Small intestine (tissue), 7 donors: ENCODE data around the gene SPATA33. TPM values are rescaled to one million over a fixed set of nuclear protein-coding genes. Genes with fewer than 3 reads are reported as not detected.

Experiments used
- DNase-seq, 2 donors: peaks; one replicate each; pipeline versions ENCODE4 v3.0.0 to v3.0.0-alpha.2; 2013
- FAIRE-seq: peaks from 2 replicates; lab custom pipeline; 2012; peaks lifted over from hg19 to GRCh38; lab: Jason Lieb, UNC
- H3K27ac ChIP-seq, 3 donors: one replicate each; pipeline ENCODE4 v1.5.1; 2013; ENCODE audit warnings: low read length in 2 of 3, mild to moderate bottlenecking in 2 of 3, control low read depth in 1 of 3, inconsistent platforms in 1 of 3, low read depth in 1 of 3, moderate library complexity in 1 of 3
- H3K27me3 ChIP-seq, 3 donors: one replicate each; pipeline ENCODE4 v1.6.1; 2013; ENCODE audit warnings: low read length in 3 of 3, inconsistent platforms in 1 of 3; ENCODE audit not compliant: control insufficient read depth in 3 of 3, insufficient read depth in 3 of 3
- H3K36me3 ChIP-seq, 3 donors: one replicate each; pipeline ENCODE4 v1.6.1; 2013; ENCODE audit warnings: low read length in 3 of 3, inconsistent platforms in 1 of 3, low read depth in 1 of 3, mild to moderate bottlenecking in 1 of 3, moderate library complexity in 1 of 3; ENCODE audit not compliant: control insufficient read depth in 3 of 3, insufficient read depth in 2 of 3
- H3K4me1 ChIP-seq, 3 donors: one replicate each; pipeline ENCODE4 v1.6.1; 2013; ENCODE audit warnings: low read length in 2 of 3, inconsistent platforms in 1 of 3, low read depth in 1 of 3, mild to moderate bottlenecking in 1 of 3, moderate library complexity in 1 of 3; ENCODE audit not compliant: control insufficient read depth in 3 of 3, insufficient read depth in 2 of 3
- H3K4me3 ChIP-seq, 3 donors: one replicate each; pipeline ENCODE4 v1.5.1; 2013; ENCODE audit warnings: low read length in 3 of 3, control low read depth in 1 of 3, inconsistent platforms in 1 of 3, low read depth in 1 of 3, mild to moderate bottlenecking in 1 of 3, moderate library complexity in 1 of 3
- H3K9me3 ChIP-seq, 2 donors: one replicate each; pipeline ENCODE4 v1.6.1; 2013; ENCODE audit warnings: low read depth in 1 of 2, low read length in 1 of 2; ENCODE audit not compliant: control insufficient read depth in 2 of 2, insufficient read depth in 1 of 2
- WGBS, 3 donors: extraction: QIAGEN DNeasy Blood & Tissue Kit; methylation state at CpG; one replicate each; pipeline ENCODE4 v1.1.7; 2013; 5-methylcytosine and 5-hydroxymethylcytosine counted together
- polyA plus RNA-seq, 4 donors: library from polyadenylated mRNA; stranded (reverse) in 3 of 4; unstranded in 1 of 4; fragments of 200-250 nt in 3 of 4; fragments of 120-200 nt in 1 of 4; gene quantifications; one replicate each; pipeline versions ENCODE4 v1.2.1 to v1.2.3, GENCODE V29; 2013
- donor health status: healthy with polysubstance abuse.
- donor health status: control.
- donor health status: control.
- donor health status: Bipolar disorder and iron deficiency.
- donor health status: healthy.

SPATA33 gene
- polyA plus RNA-seq, 4 donors: 6.5 to 17.0 (median 8.1) TPM

- Histone ChIP-seq H3K27ac (no peak overlapping the region), H3K36me3 (peaks cover 0 to 39% (median 0%) of the 10 kb centered on the region in 3 donors), H3K9me3 (no peaks in the 10 kb centered on the region), H3K4me1 (peaks cover 0 to 23% (median 4%) of the 10 kb centered on the region in 3 donors), H3K27me3 (peaks cover 0 to 3% (median 0%) of the 10 kb centered on the region in 3 donors), H3K4me3 (no peak overlapping the region)
- FAIRE-seq (no peak), DNase-seq (no peak)
- WGBS, 3 donors: 86 to 89% (median 88%) methylated on average over 25 to 29 of the region's 29 CpGs
Measured at GRCh38 chr16:89716916-89717687, 59.5 kb downstream of the SPATA33 start.

GRCh38 chr16:89717688-89718505, 60.3 kb downstream of the SPATA33 start:
- FAIRE-seq (no peak), DNase-seq (peak in 1 of 2 donors; percentile 62)
- Histone ChIP-seq H3K9me3 (no peaks in the 10 kb centered on the region), H3K36me3 (peaks cover 0 to 41% (median 0%) of the 10 kb centered on the region in 3 donors), H3K4me3 (no peak overlapping the region), H3K4me1 (peaks cover under 1 to 31% (median 4%) of the 10 kb centered on the region in 3 donors), H3K27me3 (no peaks in the 10 kb centered on the region), H3K27ac (no peak overlapping the region)
- 66 to 82% (median 75%) methylated on average over 24 of the region's 24 CpGs for WGBS, 3 donors

Other genes with a start within 250 kb of the SPATA33 start
- 10 to 100 TPM; 48.4 to 86.7 (median 65.5) TPM for gene ANKRD11, start 167.3 kb upstream of the SPATA33 start, polyA plus RNA-seq
- 100 to 1,000 TPM in 3 of 4 donors, 10 to 100 TPM in 1; 89.1 to 245 (median 179) TPM for gene SPG7, start 149.4 kb upstream of the SPATA33 start, polyA plus RNA-seq
- gene RPL13, start 97.2 kb upstream of the SPATA33 start, polyA plus RNA-seq: 1,000 to 10,000 TPM; 3,166 to 8,355 (median 5,738) TPM
- 10 to 100 TPM in 2 of 4 donors, 1 to 10 TPM in 1, under 1 TPM in 1; 0.22 to 20.3 (median 7.9) TPM for gene CPNE7, start 82.1 kb upstream of the SPATA33 start, polyA plus RNA-seq
- gene DPEP1, start 44.2 kb upstream of the SPATA33 start, polyA plus RNA-seq: 100 to 1,000 TPM; 125 to 375 (median 342) TPM
- gene CHMP1A, start 128 bp upstream of the SPATA33 start, polyA plus RNA-seq: 100 to 1,000 TPM in 2 of 4 donors, 10 to 100 TPM in 2; 78.6 to 202 (median 138) TPM
- gene CDK10, start 28.9 kb downstream of the SPATA33 start, polyA plus RNA-seq: 100 to 1,000 TPM; 100 to 239 (median 167) TPM
- 10 to 100 TPM in 3 of 4 donors, 1 to 10 TPM in 1; 9.2 to 42.7 (median 24.9) TPM for gene SPATA2L, start 43.9 kb downstream of the SPATA33 start, polyA plus RNA-seq
- 10 to 100 TPM; 12.3 to 48.5 (median 28.8) TPM for gene VPS9D1, start 63.1 kb downstream of the SPATA33 start, polyA plus RNA-seq
- gene ZNF276, start 63.7 kb downstream of the SPATA33 start, polyA plus RNA-seq: 10 to 100 TPM; 19.3 to 37.1 (median 28.2) TPM
- 10 to 100 TPM in 2 of 4 donors, 1 to 10 TPM in 2; 3.0 to 24.6 (median 15.5) TPM for gene FANCA, start 158.8 kb downstream of the SPATA33 start, polyA plus RNA-seq
- 10 to 100 TPM; 19.6 to 61.5 (median 44.9) TPM for gene SPIRE2, start 170.6 kb downstream of the SPATA33 start, polyA plus RNA-seq
- gene TCF25, start 215.8 kb downstream of the SPATA33 start, polyA plus RNA-seq: 100 to 1,000 TPM; 123 to 356 (median 167) TPM